A549 (cell line): ENCODE results near the gene RPA4. TPM values are rescaled to one million over a fixed set of nuclear protein-coding genes. Genes with fewer than 3 reads are reported as not detected.

Experiments used
- ATAC-seq, 2 experiments: fragments of 200-7000 bp in 1 of 2; fragments of >200 bp in 1 of 2; cut with Nextera tagmentation in 1 of 2; cut with Tn5 transposase in 1 of 2; 3 replicates each; pipeline versions ENCODE4 v1.8.0 to v1.9.1; 2018 to 2020; ENCODE audit warnings: mild to moderate bottlenecking in 1 of 2, moderate library complexity in 1 of 2
- CTCF ChIA-PET: fragments of 300-600 bp; sonication (Branson Sonifier 250); formaldehyde crosslinking; extraction: SDS; loops from one replicate; lab custom pipeline; 2021; ENCODE audit warnings: antibody characterized with exemption, inconsistent platforms; lab: Yijun Ruan, JAX
- POLR2A ChIA-PET: fragments of 350-600 bp; formaldehyde crosslinking; extraction: SDS; loops from one replicate; lab custom pipeline; 2021; ENCODE audit warnings: antibody characterized with exemption, inconsistent platforms; lab: Yijun Ruan, JAX
- DNase-seq, 2 experiments: peaks; one replicate each; pipeline versions ENCODE4 v3.0.0 to v3.0.0-alpha.2; 2011 to 2016; ENCODE audit warnings: low read depth in 1 of 2, low spot score in 1 of 2
- FAIRE-seq: peaks from 2 replicates; lab custom pipeline; 2011; peaks lifted over from hg19 to GRCh38; lab: Jason Lieb, UNC
- H3K27ac ChIP-seq, 2 experiments: fragments of >200 bp; sonication (Bioruptor Twin); formaldehyde crosslinking; 3 replicates each; pipeline ENCODE4 v1.5.1; 2016 to 2017
- H3K4me1 ChIP-seq: fragments of >200 bp; sonication (Bioruptor Twin); formaldehyde crosslinking; 3 replicates; pipeline ENCODE4 v1.6.1; 2016
- H3K4me2 ChIP-seq: fragments of >200 bp; sonication (Bioruptor Twin); formaldehyde crosslinking; 3 replicates; pipeline ENCODE4 v1.6.1; 2016
- H3K4me3 ChIP-seq: fragments of >200 bp; sonication (Bioruptor Twin); formaldehyde crosslinking; 3 replicates; pipeline ENCODE4 v1.5.1; 2016
- H3K9me3 ChIP-seq: fragments of >200 bp; sonication (Bioruptor Twin); formaldehyde crosslinking; 3 replicates; pipeline ENCODE4 v1.6.1; 2016
- BCL3 ChIP-seq: fragments of >200 bp; sonication (Bioruptor Twin); formaldehyde crosslinking; IDR thresholded peaks from 3 replicates; pipeline ENCODE4 v1.6.1; 2016
- BHLHE40 ChIP-seq: IDR thresholded peaks from 2 replicates; pipeline ENCODE4 v1.6.1; 2012; ENCODE audit warnings: low read depth, low read length, inconsistent platforms
- CBX8 ChIP-seq: fragments of 200-600 bp; sonication (generic); IDR thresholded peaks from 2 replicates; pipeline ENCODE4 v1.6.1; 2016
- CHD2 ChIP-seq: fragments of 150-350 bp; IDR thresholded peaks from 2 replicates; pipeline ENCODE4 v1.6.1; 2014; ENCODE audit warnings: low read length; ENCODE audit not compliant: partially characterized antibody
- E2F6 ChIP-seq: IDR thresholded peaks from 2 replicates; pipeline ENCODE4 v1.6.1; 2012; ENCODE audit warnings: low read depth, borderline replicate concordance
- EHMT2 ChIP-seq: fragments of 200-600 bp; sonication (generic); IDR thresholded peaks from 2 replicates; pipeline ENCODE4 v1.6.1; 2016; ENCODE audit warnings: antibody characterized with exemption, low read depth, mild to moderate bottlenecking, moderate library complexity
- ESRRA ChIP-seq: fragments of 150-350 bp; IDR thresholded peaks from 2 replicates; pipeline ENCODE4 v1.6.1; 2014; ENCODE audit warnings: mild to moderate bottlenecking, low read length, borderline replicate concordance
- FOSB ChIP-seq: fragments of 250-450 bp; sonication (Bioruptor Pico); IDR thresholded peaks from 2 replicates; pipeline ENCODE4 v1.5.0; 2020; ENCODE audit warnings: mild to moderate bottlenecking, moderate library complexity
- HOXB13 ChIP-seq: fragments of 250-450 bp; sonication (Bioruptor Pico); IDR thresholded peaks from 2 replicates; pipeline ENCODE4 v1.5.0; 2020; ENCODE audit warnings: low read depth, mild to moderate bottlenecking, moderate library complexity
- JUNB ChIP-seq: fragments of >200 bp; sonication (Bioruptor Twin); formaldehyde crosslinking; IDR thresholded peaks from 2 replicates; pipeline ENCODE4 v1.6.1; 2016
- KDM1A ChIP-seq: fragments of 200-600 bp; sonication (generic); IDR thresholded peaks from 2 replicates; pipeline ENCODE4 v1.6.1; 2016; ENCODE audit warnings: low read depth, mild to moderate bottlenecking
- NPAS2 ChIP-seq: fragments of 250-450 bp; sonication (Bioruptor Pico); IDR thresholded peaks from 2 replicates; pipeline ENCODE4 v1.8.0; 2022; ENCODE audit warnings: mild to moderate bottlenecking, moderate library complexity, borderline replicate concordance
- NR3C1 ChIP-seq: fragments of >200 bp; sonication (Bioruptor Twin); formaldehyde crosslinking; IDR thresholded peaks from 3 replicates; pipeline ENCODE4 v1.6.1; 2017
- RAD21 ChIP-seq, 2 experiments: fragments of >200 bp in 1 of 2; sonication (Bioruptor Twin) in 1 of 2; formaldehyde crosslinking in 1 of 2; IDR thresholded peaks in 1 of 2; conservative IDR thresholded peaks in 1 of 2; 2 replicates in 1 of 2; 3 replicates in 1 of 2; pipeline ENCODE4 v1.6.1; 2012 to 2018; ENCODE audit warnings: inconsistent platforms in 1 of 2
- RNF2 ChIP-seq: fragments of 200-600 bp; sonication (generic); IDR thresholded peaks from 2 replicates; pipeline ENCODE4 v1.6.1; 2016; ENCODE audit warnings: low read depth, mild to moderate bottlenecking, antibody characterized with exemption, moderate library complexity, borderline replicate concordance
- SREBF2 ChIP-seq: fragments of 450-650 bp; IDR thresholded peaks from 2 replicates; pipeline ENCODE4 v1.6.1; 2014; ENCODE audit warnings: mild to moderate bottlenecking, moderate library complexity
- TP53 ChIP-seq: fragments of 250-450 bp; sonication (Bioruptor Pico); IDR thresholded peaks from 2 replicates; pipeline ENCODE4 v1.5.0; 2021; ENCODE audit warnings: mild to moderate bottlenecking, moderate library complexity
- ZC3H11A ChIP-seq: fragments of 450-650 bp; IDR thresholded peaks from 2 replicates; pipeline ENCODE4 v1.6.1; 2014; ENCODE audit warnings: antibody characterized with exemption, mild to moderate bottlenecking
- WGBS: methylation state at CpG from one replicate; pipeline ENCODE4 v1.1.6; 2017; ENCODE audit errors: missing lambda C conversion rate; 5-methylcytosine and 5-hydroxymethylcytosine counted together
- polyA plus RNA-seq, 4 experiments: library from polyadenylated mRNA; depleted of rRNA in 3 of 4; stranded (reverse); fragments of >200 nt; fragmentation: RNase III in 1 of 4; extraction: RNeasy Plus Mini Kit Qiagen cat#74134 plus additional on column Dnase treatment in 1 of 4; gene quantifications; 2 replicates in 3 of 4; 3 replicates in 1 of 4; pipeline ENCODE4 v1.2.3, GENCODE V29; 2011 to 2017
- TF ChIP-seq, protein P1 (sequence below): fragments of 150-350 bp; IDR thresholded peaks from 2 replicates; pipeline ENCODE4 v1.6.1; 2014; ENCODE audit warnings: low read depth, mild to moderate bottlenecking, low read length

Gene RPA4
- polyA plus RNA-seq, 2 of the 4 experiments (the other 2 are of a cell fraction), result 0.09 to 0.23 TPM

GRCh38 chrX:96919672-96920071, 36.0 kb downstream of the RPA4 start:
- Histone ChIP-seq H3K4me3 (no peak overlapping the region), H3K4me2 (no peak overlapping the region)
- POLR2A ChIA-PET, result no interaction called here
- TF ChIP-seq KDM1A (no peak), ZC3H11A (peak; percentile 76), BHLHE40 (no peak)
- TF ChIP-seq, all 56 proteins: peak for 1
- WGBS, result 97% methylated on average over 4 of the region's 4 CpGs
- Histone ChIP-seq H3K27ac (no peak overlapping the region), H3K9me3 (no peaks in the 10 kb centered on the region), H3K4me1 (no peaks in the 10 kb centered on the region)
- CTCF ChIA-PET, result no interaction called here
- no peak for FAIRE-seq
- ATAC-seq, result no peak
- DNase-seq, result no peak

DNA sequence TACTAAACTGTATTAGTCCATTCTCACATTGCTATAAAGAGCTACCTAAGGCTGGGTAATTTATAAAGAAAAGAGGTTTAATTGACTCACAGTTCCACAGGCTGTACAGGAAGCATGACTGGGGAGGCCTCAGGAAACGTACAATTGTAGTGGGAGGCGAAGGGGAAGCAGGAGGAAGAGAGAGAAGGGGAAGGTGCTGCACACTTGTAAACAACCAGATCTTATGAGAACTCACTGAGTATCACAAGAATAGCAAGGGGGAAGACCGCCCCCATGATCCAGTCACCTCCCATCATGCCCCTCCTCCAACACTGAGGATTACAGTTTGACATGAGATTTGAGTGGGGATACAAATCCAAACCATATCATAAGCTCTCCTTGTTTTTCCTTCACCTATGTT, 40.9 kb downstream of the RPA4 start:
- Histone ChIP-seq H3K4me1 (no peaks in the 10 kb centered on the region), H3K27ac (no peak overlapping the region), H3K4me3 (no peak overlapping the region), H3K4me2 (no peak overlapping the region), H3K9me3 (no peaks in the 10 kb centered on the region)
- no peak for FAIRE-seq
- 87% methylated on average over 3 of the region's 3 CpGs for WGBS
- no peak for ATAC-seq
- no peak for TF ChIP-seq E2F6
- ChIA-PET CTCF (interaction anchor here (0.6 kb wide), 1 partner anchor 231 kb away, joined by 3 read pairs; no protein-coding TSS in a partner anchor), POLR2A (no interaction called here)
- DNase-seq, result no peak

- POLR2A ChIA-PET, result no interaction called here
- ATAC-seq, result no peak
Measured at GRCh38 chrX:96929036-96929435, 45.3 kb downstream of the RPA4 start.

More at GRCh38 chrX:96929036-96929435, 45.3 kb downstream of the RPA4 start:
- FAIRE-seq (no peak), DNase-seq (no peak)
- no peak overlapping the region for H3K4me3 ChIP-seq
- H3K9me3 ChIP-seq, result no peaks in the 10 kb centered on the region
- no peak for TF ChIP-seq KDM1A
- TF ChIP-seq NR3C1, result no peak
- TF ChIP-seq TP53 (CRISPR knock-in tag), result no peak
- TF ChIP-seq, protein P1, sequence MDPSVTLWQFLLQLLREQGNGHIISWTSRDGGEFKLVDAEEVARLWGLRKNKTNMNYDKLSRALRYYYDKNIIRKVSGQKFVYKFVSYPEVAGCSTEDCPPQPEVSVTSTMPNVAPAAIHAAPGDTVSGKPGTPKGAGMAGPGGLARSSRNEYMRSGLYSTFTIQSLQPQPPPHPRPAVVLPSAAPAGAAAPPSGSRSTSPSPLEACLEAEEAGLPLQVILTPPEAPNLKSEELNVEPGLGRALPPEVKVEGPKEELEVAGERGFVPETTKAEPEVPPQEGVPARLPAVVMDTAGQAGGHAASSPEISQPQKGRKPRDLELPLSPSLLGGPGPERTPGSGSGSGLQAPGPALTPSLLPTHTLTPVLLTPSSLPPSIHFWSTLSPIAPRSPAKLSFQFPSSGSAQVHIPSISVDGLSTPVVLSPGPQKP, result no peak
- no peak for TF ChIP-seq BCL3
- TF ChIP-seq FOSB, result no peak
- TF ChIP-seq EHMT2, result no peak
- no peak for TF ChIP-seq HOXB13
- no peak for TF ChIP-seq NPAS2
- no peak for TF ChIP-seq SREBF2
- TF ChIP-seq BHLHE40, result no peak
- no peak for TF ChIP-seq JUNB
- no peak for TF ChIP-seq CBX8
- no peak for TF ChIP-seq CHD2
- TF ChIP-seq RAD21 (conservative IDR thresholded peaks at IDR 0.05 in 1 of 2, IDR thresholded peaks at IDR 0.05 in 1 of 2), result no peak
- no peak for TF ChIP-seq ESRRA
- TF ChIP-seq RNF2, result no peak
- TF ChIP-seq, all 56 proteins: peak for 0
- CTCF ChIA-PET, result no interaction called here
- no peaks in the 10 kb centered on the region for H3K4me1 ChIP-seq
- no peak overlapping the region for H3K27ac ChIP-seq
- H3K4me2 ChIP-seq, result no peak overlapping the region

Other genes with a start within 250 kb of the RPA4 start
- gene DIAPH2, start 199.1 kb upstream of the RPA4 start, polyA plus RNA-seq (2011; rRNA removed), result 7.6 and 10.0 TPM in 2 replicates
- 3.7 to 4.3 TPM (median 3.9 TPM) in 3 replicates for gene DIAPH2, start 199.1 kb upstream of the RPA4 start, polyA plus RNA-seq (2017; fragmentation: RNase III; extraction: RNeasy Plus Mini Kit Qiagen cat#74134 plus additional on column Dnase treatment)